GM12878 (cell line): Measurements from ENCODE around the gene STX8. TPM values are rescaled to one million over a fixed set of nuclear protein-coding genes. Genes with fewer than 3 reads are reported as not detected.

ENCODE experiments used
- ATAC-seq: fragments of 200-7000 bp; cut with Tn5 transposase; 3 replicates; pipeline ENCODE4 v1.9.1; 2020; ENCODE audit warnings: mild to moderate bottlenecking, moderate library complexity
- BruUV-seq: library from RNA; stranded (reverse); fragments of 400-500 nt; replicated peaks from 2 replicates; lab custom pipeline; 2021; lab: Mats Ljungman, UMichigan
- CTCF ChIA-PET: fragments of 300-600 bp; sonication (Branson Sonifier 250); formaldehyde crosslinking; extraction: SDS; loops from one replicate; lab custom pipeline; 2021; ENCODE audit warnings: inconsistent platforms; lab: Yijun Ruan, JAX
- POLR2A ChIA-PET: fragments of 350-600 bp; formaldehyde crosslinking; extraction: SDS; loops from one replicate; lab custom pipeline; 2021; ENCODE audit warnings: inconsistent platforms; lab: Charles Lee
- RAD21 ChIA-PET: fragments of 300-600 bp; sonication (Branson Sonifier 250); formaldehyde crosslinking; loops from one replicate; lab custom pipeline; 2023; ENCODE audit warnings: antibody characterized with exemption; ENCODE audit not compliant: unreplicated experiment; lab: Charles Lee
- SMC1A ChIA-PET: fragments of 300-600 bp; sonication (Branson Sonifier 250); formaldehyde crosslinking; loops from one replicate; lab custom pipeline; 2023; ENCODE audit not compliant: unreplicated experiment, uncharacterized antibody; lab: Charles Lee
- DNase-seq: peaks from one replicate; pipeline ENCODE4 v3.0.0-alpha.2; 2011; ENCODE audit warnings: low read depth, low spot score
- FAIRE-seq: peaks from 3 replicates; lab custom pipeline; 2011; peaks lifted over from hg19 to GRCh38; lab: Jason Lieb, UNC
- H2AFZ ChIP-seq: 2 replicates; pipeline ENCODE4 v1.6.0; 2011; ENCODE audit warnings: low read depth, low read length, control low read depth; ENCODE audit not compliant: control insufficient read depth
- H3K27ac ChIP-seq: 2 replicates; pipeline ENCODE4 v1.5.1; 2011; ENCODE audit warnings: control low read depth; ENCODE audit not compliant: control insufficient read depth, insufficient read depth
- H3K27me3 ChIP-seq, 2 experiments: replicated peaks in 1 of 2; 2 replicates each; pipeline versions ENCODE4 v1.6.0 to v1.6.1; 2011; ENCODE audit warnings: low read length in 1 of 2; ENCODE audit not compliant: control insufficient read depth in 2 of 2, insufficient read depth in 2 of 2
- H3K36me3 ChIP-seq, 2 experiments: 2 replicates each; pipeline ENCODE4 v1.5.1; 2011; ENCODE audit warnings: low read length in 1 of 2; ENCODE audit not compliant: control insufficient read depth in 2 of 2, insufficient read depth in 2 of 2
- H3K4me1 ChIP-seq: 2 replicates; pipeline ENCODE4 v1.6.1; 2011; ENCODE audit warnings: mild to moderate bottlenecking, low read length, moderate library complexity, mixed read lengths; ENCODE audit not compliant: control insufficient read depth, insufficient read depth
- H3K4me2 ChIP-seq: 2 replicates; pipeline ENCODE4 v1.6.0; 2011; ENCODE audit warnings: control low read depth; ENCODE audit not compliant: control insufficient read depth, insufficient read depth
- H3K4me3 ChIP-seq: fragments of 200-600 bp; sonication (generic); 2 replicates; pipeline ENCODE4 v1.5.1; 2016
- H3K79me2 ChIP-seq: 2 replicates; pipeline ENCODE4 v1.6.0; 2011; ENCODE audit warnings: low read length; ENCODE audit not compliant: control insufficient read depth, insufficient read depth
- H3K9ac ChIP-seq: 2 replicates; pipeline ENCODE4 v1.8.0; 2011; ENCODE audit warnings: low read length, control low read depth, mixed read lengths; ENCODE audit not compliant: control insufficient read depth, insufficient read depth
- H3K9me3 ChIP-seq: replicated peaks from 3 replicates; pipeline ENCODE4 v1.5.1; 2011; ENCODE audit warnings: mild to moderate bottlenecking, low read length; ENCODE audit not compliant: control insufficient read depth, insufficient read depth
- H4K20me1 ChIP-seq: 2 replicates; pipeline ENCODE4 v1.6.0; 2011; ENCODE audit not compliant: control insufficient read depth, insufficient read depth
- ELK1 ChIP-seq: IDR thresholded peaks from 2 replicates; pipeline ENCODE4 v1.6.1; 2012; ENCODE audit warnings: low read depth, low read length, improper control_type of control experiment
- MXI1 ChIP-seq: fragments of 150-350 bp; IDR thresholded peaks from 2 replicates; pipeline ENCODE4 v1.6.1; 2011; ENCODE audit warnings: low read depth, mild to moderate bottlenecking, inconsistent platforms, low read length, improper control_type of control experiment
- PBX3 ChIP-seq: IDR thresholded peaks from 2 replicates; pipeline ENCODE4 v1.6.1; 2011; ENCODE audit warnings: mild to moderate bottlenecking, low read depth, low read length, moderate library complexity; ENCODE audit not compliant: insufficient replicate concordance
- SREBF2 ChIP-seq: IDR thresholded peaks from 2 replicates; pipeline ENCODE4 v1.6.1; 2012; ENCODE audit warnings: mild to moderate bottlenecking, low read length
- ZNF687 ChIP-seq: fragments of 450-650 bp; IDR thresholded peaks from 2 replicates; pipeline ENCODE4 v1.6.1; 2017; ENCODE audit warnings: mild to moderate bottlenecking, moderate library complexity
- WGBS: methylation state at CpG from one replicate; pipeline ENCODE4 v1.1.6; 2016; ENCODE audit warnings: low lambda C conversion rate; ENCODE audit not compliant: insufficient replicate concordance, insufficient coverage; ENCODE audit errors: missing lambda C conversion rate; 5-methylcytosine and 5-hydroxymethylcytosine counted together
- in situ Hi-C: fragments of 300-500 bp; cut with MboI; formaldehyde crosslinking; loops from 9 replicates; pipeline ENCODE4 v1.14.3; 2018; ENCODE audit warnings: mixed read lengths
- intact Hi-C: fragments of 100-400 bp; cut with micrococcal nuclease; formaldehyde crosslinking; loops from one replicate; pipeline ENCODE4 v1.14.2; 2022; ENCODE audit not compliant: unreplicated experiment
- polyA plus RNA-seq, 11 experiments: library from polyadenylated mRNA; depleted of rRNA in 4 of 11; unstranded in 6 of 11; stranded (reverse) in 5 of 11; fragments of >200 nt; fragmentation: Nextera tagmentation in 4 of 11; fragmentation: Illumina TruSeq in 1 of 11; extraction: Ambion mirVana in 4 of 11; extraction: Trizol in 1 of 11; gene quantifications; 1 replicate in 1 of 11; 2 replicates in 10 of 11; pipeline versions ENCODE4 v1.2.1 to v1.2.3, GENCODE V29; 2011 to 2016; ENCODE audit warnings: inconsistent platforms in 2 of 11, missing spikeins in 2 of 11, low read depth in 1 of 11
- total RNA-seq, 4 experiments: library from RNA; depleted of rRNA in 3 of 4; stranded (reverse); fragments of >200 nt in 3 of 4; fragmentation: Illumina TruSeq in 1 of 4; extraction: Trizol in 1 of 4; gene quantifications; 2 replicates each; pipeline versions ENCODE4 v1.2.1 to v1.2.3, GENCODE V29; 2013 to 2021
- TF ChIP-seq, protein P1 (sequence below): fragments of 450-650 bp; formaldehyde crosslinking; IDR thresholded peaks from 2 replicates; pipeline ENCODE4 v1.5.0; 2022; ENCODE audit warnings: mild to moderate bottlenecking, missing genetic modification characterization
- TF ChIP-seq, protein P2 (sequence below): fragments of 450-650 bp; IDR thresholded peaks from 2 replicates; pipeline ENCODE4 v1.6.1; 2017; ENCODE audit warnings: mild to moderate bottlenecking, low read depth, inconsistent platforms; ENCODE audit not compliant: poor library complexity, severe bottlenecking

STX8 gene
- total and polyA plus RNA-seq, 10 of the 15 experiments (the other 5 are each of a cell fraction or from before 2014, with no cell fraction given), result 47.9 to 151 (median 72.9) TPM

GRCh38 chr17:9294661-9295210 lies 280.9 kb downstream of the STX8 start (continued):
- TF ChIP-seq, protein P1, sequence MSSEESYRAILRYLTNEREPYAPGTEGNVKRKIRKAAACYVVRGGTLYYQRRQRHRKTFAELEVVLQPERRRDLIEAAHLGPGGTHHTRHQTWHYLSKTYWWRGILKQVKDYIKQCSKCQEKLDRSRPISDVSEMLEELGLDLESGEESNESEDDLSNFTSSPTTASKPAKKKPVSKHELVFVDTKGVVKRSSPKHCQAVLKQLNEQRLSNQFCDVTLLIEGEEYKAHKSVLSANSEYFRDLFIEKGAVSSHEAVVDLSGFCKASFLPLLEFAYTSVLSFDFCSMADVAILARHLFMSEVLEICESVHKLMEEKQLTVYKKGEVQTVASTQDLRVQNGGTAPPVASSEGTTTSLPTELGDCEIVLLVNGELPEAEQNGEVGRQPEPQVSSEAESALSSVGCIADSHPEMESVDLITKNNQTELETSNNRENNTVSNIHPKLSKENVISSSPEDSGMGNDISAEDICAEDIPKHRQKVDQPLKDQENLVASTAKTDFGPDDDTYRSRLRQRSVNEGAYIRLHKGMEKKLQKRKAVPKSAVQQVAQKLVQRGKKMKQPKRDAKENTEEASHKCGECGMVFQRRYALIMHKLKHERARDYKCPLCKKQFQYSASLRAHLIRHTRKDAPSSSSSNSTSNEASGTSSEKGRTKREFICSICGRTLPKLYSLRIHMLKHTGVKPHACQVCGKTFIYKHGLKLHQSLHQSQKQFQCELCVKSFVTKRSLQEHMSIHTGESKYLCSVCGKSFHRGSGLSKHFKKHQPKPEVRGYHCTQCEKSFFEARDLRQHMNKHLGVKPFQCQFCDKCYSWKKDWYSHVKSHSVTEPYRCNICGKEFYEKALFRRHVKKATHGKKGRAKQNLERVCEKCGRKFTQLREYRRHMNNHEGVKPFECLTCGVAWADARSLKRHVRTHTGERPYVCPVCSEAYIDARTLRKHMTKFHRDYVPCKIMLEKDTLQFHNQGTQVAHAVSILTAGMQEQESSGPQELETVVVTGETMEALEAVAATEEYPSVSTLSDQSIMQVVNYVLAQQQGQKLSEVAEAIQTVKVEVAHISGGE (CRISPR knock-in tag), result no peak
- TF ChIP-seq SREBF2 (no peak), MXI1 (no peak)

- in situ Hi-C loops, result no loop called here
- TF ChIP-seq ZNF687 (no peak), ELK1 (no peak), PBX3 (no peak)
- TF ChIP-seq, protein P2, sequence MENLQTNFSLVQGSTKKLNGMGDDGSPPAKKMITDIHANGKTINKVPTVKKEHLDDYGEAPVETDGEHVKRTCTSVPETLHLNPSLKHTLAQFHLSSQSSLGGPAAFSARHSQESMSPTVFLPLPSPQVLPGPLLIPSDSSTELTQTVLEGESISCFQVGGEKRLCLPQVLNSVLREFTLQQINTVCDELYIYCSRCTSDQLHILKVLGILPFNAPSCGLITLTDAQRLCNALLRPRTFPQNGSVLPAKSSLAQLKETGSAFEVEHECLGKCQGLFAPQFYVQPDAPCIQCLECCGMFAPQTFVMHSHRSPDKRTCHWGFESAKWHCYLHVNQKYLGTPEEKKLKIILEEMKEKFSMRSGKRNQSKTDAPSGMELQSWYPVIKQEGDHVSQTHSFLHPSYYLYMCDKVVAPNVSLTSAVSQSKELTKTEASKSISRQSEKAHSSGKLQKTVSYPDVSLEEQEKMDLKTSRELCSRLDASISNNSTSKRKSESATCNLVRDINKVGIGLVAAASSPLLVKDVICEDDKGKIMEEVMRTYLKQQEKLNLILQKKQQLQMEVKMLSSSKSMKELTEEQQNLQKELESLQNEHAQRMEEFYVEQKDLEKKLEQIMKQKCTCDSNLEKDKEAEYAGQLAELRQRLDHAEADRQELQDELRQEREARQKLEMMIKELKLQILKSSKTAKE, result no peak
These were observed 283.1 kb downstream of the STX8 start for GRCh38 chr17:9292561-9292941.

More at GRCh38 chr17:9292561-9292941, 283.1 kb downstream of the STX8 start:
- no peak overlapping the region for H3K9ac ChIP-seq
- ChIA-PET RAD21 (interaction anchor here (0.7 to 4.1 kb wide), 10 partner anchors 11 to 334 kb away, joined by 3 to 28 read pairs (median 4); no protein-coding TSS in a partner anchor), CTCF (interaction anchor here (0.9 to 4.8 kb wide), 29 partner anchors 8 to 392 kb away, joined by 3 to 33 read pairs (median 4); no protein-coding TSS in a partner anchor), POLR2A (interaction anchor here (1.3 to 1.5 kb wide), 2 partner anchors 93 to 177 kb away, joined by 3 read pairs; no protein-coding TSS in a partner anchor), SMC1A (interaction anchor here (0.7 to 4.7 kb wide), 21 partner anchors 12 to 299 kb away, joined by 3 to 32 read pairs (median 4); no protein-coding TSS in a partner anchor)
- DNase-seq, result no peak
- no peaks in the 10 kb centered on the region for H3K27me3 ChIP-seq
- no TSS peak for BruUV-seq
- no peak overlapping the region for H3K4me2 ChIP-seq
- intact Hi-C loops, result loop anchor here (5.0 kb wide), 3 partner anchors 95 to 300 kb away; no protein-coding TSS in a partner anchor
- H3K36me3 ChIP-seq, result no peaks in the 10 kb centered on the region
- no peaks in the 10 kb centered on the region for H3K79me2 ChIP-seq
- H2AFZ ChIP-seq, result no peak overlapping the region
- H3K9me3 ChIP-seq, result no peaks in the 10 kb centered on the region
- H3K4me3 ChIP-seq, result no peak overlapping the region
- no peak for ATAC-seq
- no peak for FAIRE-seq
- 96% methylated on average over 2 of the region's 2 CpGs for WGBS
- no peaks in the 10 kb centered on the region for H4K20me1 ChIP-seq
- H3K27ac ChIP-seq, result no peak overlapping the region
- peaks cover 18% of the 10 kb centered on the region for H3K4me1 ChIP-seq
